Measurements from ENCODE around the gene HTRA3. TPM values are rescaled to one million over a fixed set of nuclear protein-coding genes. Genes with fewer than 3 reads are reported as not detected.

The HTRA3 gene
- total RNA-seq, 2 donors from 2014 or later = 52.6 to 55.5 TPM

GRCh38 chr4:8227201-8227770 is 42.3 kb upstream of the HTRA3 start:
- H3K27ac ChIP-seq = no peak overlapping the region
- no peaks in the 10 kb centered on the region for H3K36me3 ChIP-seq
- ATAC-seq (ENCODE audit: insufficient number of reproducible peaks, low FRiP score, low read depth) (no peak), DNase-seq (ENCODE audit: low spot score) (no peak)
- H3K4me3 ChIP-seq = no peak overlapping the region
- peaks cover 8 to 25% of the 10 kb centered on the region in 2 donors for H3K4me1 ChIP-seq (ENCODE audit: control insufficient read depth in 1 of 2, low read depth in 2 of 2)
- no peaks in the 10 kb centered on the region for H3K9me3 ChIP-seq
- no peak for TF ChIP-seq CTCF (IDR thresholded peaks at IDR 0.05)
- H3K27me3 ChIP-seq (replicated peaks; ENCODE audit: insufficient read depth) = no peaks in the 10 kb centered on the region

GRCh38 chr4:8227771-8228318 is 41.7 kb upstream of the HTRA3 start:
- DNase-seq (ENCODE audit: low spot score) (no peak), ATAC-seq (ENCODE audit: insufficient number of reproducible peaks, low FRiP score, low read depth) (no peak)
- Histone ChIP-seq H3K36me3 (no peaks in the 10 kb centered on the region), H3K27me3 (replicated peaks; ENCODE audit: insufficient read depth) (no peaks in the 10 kb centered on the region), H3K9me3 (no peaks in the 10 kb centered on the region), H3K4me3 (no peak overlapping the region), H3K27ac (no peak overlapping the region), H3K4me1 (ENCODE audit: control insufficient read depth in 1 of 2, low read depth in 2 of 2) (peaks cover 8 to 25% of the 10 kb centered on the region in 2 donors)
- TF ChIP-seq CTCF (IDR thresholded peaks at IDR 0.05) = no peak

- no peaks in the 10 kb centered on the region for H3K27me3 ChIP-seq (replicated peaks; ENCODE audit: insufficient read depth)
- H3K4me3 ChIP-seq = peak overlapping the region; percentile 32
- H3K27ac ChIP-seq = no peak overlapping the region
- DNase-seq (ENCODE audit: low spot score) (no peak), ATAC-seq (ENCODE audit: insufficient number of reproducible peaks, low FRiP score, low read depth) (peak; percentile 58)
- no peaks in the 10 kb centered on the region for H3K36me3 ChIP-seq
- peaks cover 8 to 25% of the 10 kb centered on the region in 2 donors for H3K4me1 ChIP-seq (ENCODE audit: control insufficient read depth in 1 of 2, low read depth in 2 of 2)
- TF ChIP-seq CTCF (IDR thresholded peaks at IDR 0.05) = no peak
- no peaks in the 10 kb centered on the region for H3K9me3 ChIP-seq
Observed at GRCh38 chr4:8228319-8229250, 41.0 kb upstream of the HTRA3 start.

- Histone ChIP-seq H3K9me3 (no peaks in the 10 kb centered on the region), H3K27ac (no peak overlapping the region), H3K27me3 (replicated peaks; ENCODE audit: insufficient read depth) (no peaks in the 10 kb centered on the region), H3K4me1 (ENCODE audit: control insufficient read depth in 1 of 2, low read depth in 2 of 2) (peaks cover 8 to 25% of the 10 kb centered on the region in 2 donors), H3K4me3 (no peak overlapping the region), H3K36me3 (peaks cover under 1% of the 10 kb centered on the region)
- no peak for ATAC-seq (ENCODE audit: insufficient number of reproducible peaks, low FRiP score, low read depth)
- no peak for DNase-seq (ENCODE audit: low spot score)
- no peak for TF ChIP-seq CTCF (IDR thresholded peaks at IDR 0.05)
Observed at GRCh38 chr4:8229331-8229975, 40.1 kb upstream of the HTRA3 start.

GRCh38 chr4:8230033-8230432 is 39.5 kb upstream of the HTRA3 start:
- DNase-seq (ENCODE audit: low spot score) = no peak
- no peak for TF ChIP-seq CTCF (IDR thresholded peaks at IDR 0.05)
- ATAC-seq (ENCODE audit: insufficient number of reproducible peaks, low FRiP score, low read depth) = no peak
- H3K4me3 ChIP-seq = no peak overlapping the region
- peaks cover 8 to 25% of the 10 kb centered on the region in 2 donors for H3K4me1 ChIP-seq (ENCODE audit: control insufficient read depth in 1 of 2, low read depth in 2 of 2)
- H3K36me3 ChIP-seq = peaks cover 2% of the 10 kb centered on the region
- no peaks in the 10 kb centered on the region for H3K27me3 ChIP-seq (replicated peaks; ENCODE audit: insufficient read depth)
- H3K27ac ChIP-seq = no peak overlapping the region
- no peaks in the 10 kb centered on the region for H3K9me3 ChIP-seq

Measured in thoracic aorta (tissue), 2 donors.